Upper lobe of left lung (tissue), 4 donors: Measurements from ENCODE around the gene GCK.
"Not testable (repeated sequence)": the region's sequence is repeated elsewhere in the genome, so short reads cannot be mapped to it uniquely, and the experiment has no call there.

Experiments
- CTCF ChIP-seq, 6 experiments: fragments of 450-650 bp in 4 of 6; fragments of 200-600 bp in 2 of 6; sonication (generic) in 2 of 6; IDR thresholded peaks; one replicate each; pipeline ENCODE4 v1.5.1; 2016 to 2019; ENCODE audit warnings: antibody characterized with exemption in 6 of 6
- EP300 ChIP-seq, 4 donors: sonication (generic); formaldehyde crosslinking; IDR thresholded peaks; one replicate each; pipeline ENCODE4 v1.5.1; 2017; ENCODE audit warnings: antibody characterized with exemption in 4 of 4, control low read depth in 2 of 4
- POLR2A ChIP-seq, 4 donors: fragments of 450-650 bp; IDR thresholded peaks; one replicate each; pipeline ENCODE4 v1.5.1; 2016 to 2017; ENCODE audit warnings: antibody characterized with exemption in 4 of 4, mild to moderate bottlenecking in 2 of 4

- not testable (repeated sequence) for TF ChIP-seq CTCF, POLR2A, EP300 (IDR thresholded peaks at IDR 0.05)
These were observed 17.3 kb downstream of the GCK start for GRCh38 chr7:44171901-44172300.
